Mesothelial cell of epicardium (in vitro differentiated cells): ENCODE measurements around the gene CPAMD8. TPM values are rescaled to one million over a fixed set of nuclear protein-coding genes. Genes with fewer than 3 reads are reported as not detected.
"Not testable (repeated sequence)": the region's sequence is repeated elsewhere in the genome, so short reads cannot be mapped to it uniquely, and the experiment has no call there.

ENCODE experiments used
- DNase-seq, 2 experiments: peaks; one replicate each; pipeline ENCODE4 v3.0.0; 2021; ENCODE audit warnings: low spot score in 2 of 2; ENCODE audit not compliant: unreplicated experiment in 2 of 2
- H3K27ac Mint-ChIP-seq: 2 replicates; pipeline ENCODE4 v1.8.0; 2021; ENCODE audit warnings: mixed read lengths
- H3K27me3 Mint-ChIP-seq: 2 replicates; pipeline ENCODE4 v1.8.0; 2021; ENCODE audit warnings: low read depth, mixed read lengths
- H3K36me3 Mint-ChIP-seq: 2 replicates; pipeline ENCODE4 v1.8.0; 2021; ENCODE audit warnings: mixed read lengths
- H3K4me1 Mint-ChIP-seq: 2 replicates; pipeline ENCODE4 v1.8.0; 2021; ENCODE audit warnings: mixed read lengths
- H3K4me3 Mint-ChIP-seq: 2 replicates; pipeline ENCODE4 v1.8.0; 2021; ENCODE audit warnings: mild to moderate bottlenecking, moderate library complexity, mixed read lengths
- H3K9me3 Mint-ChIP-seq: 2 replicates; pipeline ENCODE4 v1.8.0; 2021; ENCODE audit warnings: mixed read lengths
- total RNA-seq: library from RNA; stranded (reverse); gene quantifications from 3 replicates; pipeline ENCODE4 v1.2.1, GENCODE V29; 2021
- TF ChIP-seq, protein P1 (sequence below): fragments of 200-600 bp; sonication (generic); IDR thresholded peaks from one replicate; pipeline ENCODE4 v1.5.0; 2021; ENCODE audit warnings: antibody characterized with exemption; ENCODE audit not compliant: unreplicated experiment

The CPAMD8 gene
- total RNA-seq, 1 donor from 2014 or later, result 40.9 TPM

DNA sequence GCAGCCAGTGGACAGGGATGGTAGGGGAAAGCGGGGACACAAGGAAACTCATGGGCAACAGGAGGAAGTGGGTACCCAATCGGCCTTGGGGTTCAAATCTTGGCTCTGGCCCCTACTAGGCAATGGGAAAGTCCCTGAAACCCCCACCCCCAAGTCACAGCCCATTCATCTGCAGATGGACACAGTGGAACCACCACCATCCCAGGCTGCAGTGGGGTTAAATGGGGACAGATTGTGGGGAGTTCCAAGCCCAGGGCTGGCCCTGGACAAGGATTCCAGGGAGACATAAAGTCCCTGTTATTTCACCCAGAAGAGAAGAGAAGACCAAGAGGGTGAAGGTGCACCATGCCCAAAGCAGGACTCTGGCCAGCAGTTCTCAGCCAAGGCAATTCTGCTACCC, 48.5 kb downstream of the CPAMD8 start:
- no peak overlapping the region for H3K27ac Mint-ChIP-seq
- H3K36me3 Mint-ChIP-seq, result peaks cover 10% of the 10 kb centered on the region
- DNase-seq, result no peak
- TF ChIP-seq, protein P1, sequence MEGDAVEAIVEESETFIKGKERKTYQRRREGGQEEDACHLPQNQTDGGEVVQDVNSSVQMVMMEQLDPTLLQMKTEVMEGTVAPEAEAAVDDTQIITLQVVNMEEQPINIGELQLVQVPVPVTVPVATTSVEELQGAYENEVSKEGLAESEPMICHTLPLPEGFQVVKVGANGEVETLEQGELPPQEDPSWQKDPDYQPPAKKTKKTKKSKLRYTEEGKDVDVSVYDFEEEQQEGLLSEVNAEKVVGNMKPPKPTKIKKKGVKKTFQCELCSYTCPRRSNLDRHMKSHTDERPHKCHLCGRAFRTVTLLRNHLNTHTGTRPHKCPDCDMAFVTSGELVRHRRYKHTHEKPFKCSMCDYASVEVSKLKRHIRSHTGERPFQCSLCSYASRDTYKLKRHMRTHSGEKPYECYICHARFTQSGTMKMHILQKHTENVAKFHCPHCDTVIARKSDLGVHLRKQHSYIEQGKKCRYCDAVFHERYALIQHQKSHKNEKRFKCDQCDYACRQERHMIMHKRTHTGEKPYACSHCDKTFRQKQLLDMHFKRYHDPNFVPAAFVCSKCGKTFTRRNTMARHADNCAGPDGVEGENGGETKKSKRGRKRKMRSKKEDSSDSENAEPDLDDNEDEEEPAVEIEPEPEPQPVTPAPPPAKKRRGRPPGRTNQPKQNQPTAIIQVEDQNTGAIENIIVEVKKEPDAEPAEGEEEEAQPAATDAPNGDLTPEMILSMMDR, result no peak
- H3K4me1 Mint-ChIP-seq, result no peaks in the 10 kb centered on the region
- H3K27me3 Mint-ChIP-seq, result no peaks in the 10 kb centered on the region
- no peak overlapping the region for H3K4me3 Mint-ChIP-seq
- peaks cover 15% of the 10 kb centered on the region for H3K9me3 Mint-ChIP-seq

DNA sequence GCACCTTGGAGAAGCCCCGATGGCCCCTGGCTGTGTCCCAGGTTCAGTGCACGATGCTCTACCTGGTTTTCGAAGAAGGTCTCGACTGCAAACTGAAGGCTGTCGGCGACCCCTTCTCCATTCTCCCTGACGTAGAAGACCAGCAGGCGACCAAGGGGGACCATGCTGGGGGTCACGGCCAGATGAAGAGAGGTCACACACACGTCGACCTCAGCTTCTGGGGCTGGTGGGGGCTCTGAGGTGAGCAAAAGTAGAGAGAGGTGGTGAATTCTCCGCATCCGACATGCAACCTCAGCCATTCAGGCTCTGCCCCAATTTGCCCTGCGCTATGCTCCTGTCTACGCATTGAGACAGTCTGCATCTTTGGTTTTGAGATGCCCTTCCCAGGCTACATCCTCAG, 49.3 kb downstream of the CPAMD8 start:
- peaks cover 7% of the 10 kb centered on the region for H3K36me3 Mint-ChIP-seq
- no peak for DNase-seq
- TF ChIP-seq, protein P1, result no peak
- peaks cover 15% of the 10 kb centered on the region for H3K9me3 Mint-ChIP-seq
- no peak overlapping the region for H3K4me3 Mint-ChIP-seq
- no peaks in the 10 kb centered on the region for H3K4me1 Mint-ChIP-seq
- no peak overlapping the region for H3K27ac Mint-ChIP-seq
- H3K27me3 Mint-ChIP-seq, result no peaks in the 10 kb centered on the region

DNA sequence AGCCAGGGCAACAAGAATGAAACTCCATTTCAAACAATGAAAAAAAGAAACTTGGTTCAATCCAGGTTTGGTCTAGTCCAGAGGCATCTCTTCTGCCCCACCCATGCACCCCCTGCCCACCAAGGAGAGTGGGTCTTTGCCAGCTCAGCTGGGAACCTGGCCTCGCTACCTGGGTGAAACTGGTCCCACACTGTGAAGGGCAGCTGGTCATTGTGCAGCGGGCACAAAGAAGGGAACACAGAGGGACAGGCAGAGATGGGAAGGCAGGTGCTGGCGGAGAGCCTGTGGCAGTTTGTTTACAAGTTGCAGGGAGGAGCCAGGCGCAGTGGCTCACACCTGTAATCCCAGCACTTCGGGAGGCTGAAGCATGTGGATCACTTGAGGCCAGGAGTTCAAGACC, 50.2 kb downstream of the CPAMD8 start:
- Mint-ChIP-seq H3K4me3 (no peak overlapping the region), H3K27ac (no peak overlapping the region), H3K9me3 (peaks cover 15% of the 10 kb centered on the region), H3K4me1 (no peaks in the 10 kb centered on the region), H3K36me3 (peaks cover 7% of the 10 kb centered on the region), H3K27me3 (no peaks in the 10 kb centered on the region)
- TF ChIP-seq, protein P1, result no peak
- DNase-seq, result no peak

DNA sequence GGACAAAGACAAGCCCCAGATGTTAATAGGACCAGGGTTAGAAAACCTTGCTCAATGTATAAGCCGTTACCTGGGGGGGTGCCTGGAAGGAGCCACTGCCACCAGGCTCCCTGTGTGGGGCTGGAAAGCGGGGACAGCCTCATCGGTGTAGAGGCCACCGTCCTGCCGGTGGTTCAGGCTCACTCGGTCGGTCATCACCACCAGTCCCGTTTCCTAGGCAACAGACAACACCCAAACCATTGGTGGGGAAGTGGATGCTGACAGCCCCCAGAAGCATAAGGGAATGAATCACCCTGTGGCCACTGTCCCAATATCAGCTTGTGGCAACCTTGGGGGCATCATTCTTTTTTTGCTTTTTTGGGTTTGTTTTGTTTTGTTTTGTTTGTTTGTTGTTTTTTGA, 55.8 kb downstream of the CPAMD8 start:
- Mint-ChIP-seq H3K27me3 (no peaks in the 10 kb centered on the region), H3K4me1 (no peaks in the 10 kb centered on the region), H3K9me3 (peaks cover 14% of the 10 kb centered on the region), H3K36me3 (peaks cover 21% of the 10 kb centered on the region), H3K4me3 (no peak overlapping the region), H3K27ac (no peak overlapping the region)
- no peak for DNase-seq
- TF ChIP-seq, protein P1, result no peak

DNA sequence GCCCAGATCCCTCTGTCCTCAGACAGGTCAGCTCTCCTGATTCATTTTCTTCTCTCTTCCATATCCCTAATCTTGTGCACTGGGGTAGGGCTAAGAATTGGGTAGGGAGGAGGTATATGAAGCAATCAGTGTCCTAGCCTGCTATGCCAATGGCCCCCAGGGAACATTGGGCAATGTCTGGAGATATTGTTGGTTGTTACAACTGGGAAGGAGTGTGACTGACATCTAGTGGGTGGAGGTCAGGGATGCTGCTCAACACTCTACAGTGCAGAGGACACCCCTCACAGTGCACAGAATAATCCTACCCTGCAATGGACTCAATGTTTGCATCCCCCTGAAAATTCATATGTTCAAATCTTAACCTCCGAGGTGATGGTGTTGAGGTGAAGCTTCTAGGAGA, 57.5 kb downstream of the CPAMD8 start:
- H3K36me3 Mint-ChIP-seq, result peaks cover 28% of the 10 kb centered on the region
- DNase-seq, result no peak
- TF ChIP-seq, protein P1, result no peak

DNA sequence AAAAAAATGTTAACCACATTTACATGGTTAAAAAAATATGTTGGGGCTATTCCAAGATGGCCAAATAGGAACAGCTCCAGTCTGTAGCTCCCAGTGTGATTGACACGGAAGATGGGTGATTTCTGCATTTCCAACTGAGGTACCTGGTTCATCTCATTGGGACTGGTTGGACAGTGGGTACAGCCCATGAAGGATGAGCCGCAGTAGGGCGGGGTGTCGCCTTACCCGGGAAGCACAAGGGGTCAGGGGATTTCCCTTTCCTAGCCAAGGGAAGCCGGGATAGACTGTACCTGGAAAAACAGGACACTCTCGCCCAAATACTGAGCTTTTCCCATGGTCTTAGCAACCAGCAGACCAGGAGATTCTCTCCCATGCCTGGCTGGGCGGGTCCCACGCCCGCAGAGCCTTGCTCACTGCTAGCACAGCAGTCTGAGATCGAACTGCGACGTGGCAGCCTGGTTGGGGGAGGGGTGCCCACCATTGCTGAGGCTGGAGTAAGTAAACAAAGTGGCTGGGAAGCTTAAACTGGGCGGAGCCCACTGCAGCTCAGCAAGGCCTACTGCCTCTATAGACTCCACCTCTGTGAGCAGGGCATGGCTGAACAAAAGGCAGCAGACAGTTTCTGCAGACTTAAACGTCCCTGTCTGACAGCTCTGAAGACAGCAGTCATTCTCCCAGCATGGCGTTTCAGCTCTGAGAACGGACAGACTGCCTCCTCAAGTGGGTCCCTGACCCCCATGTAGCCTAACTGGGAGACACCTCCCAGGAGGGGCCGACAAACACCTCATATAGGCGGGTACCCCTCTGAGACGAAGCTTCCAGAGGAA, 65.4 kb downstream of the CPAMD8 start:
- H3K36me3 Mint-ChIP-seq, result peaks cover 11% of the 10 kb centered on the region
- not testable (repeated sequence) for H3K27ac Mint-ChIP-seq, DNase-seq, H3K9me3 Mint-ChIP-seq, H3K4me3 Mint-ChIP-seq, H3K4me1 Mint-ChIP-seq, H3K27me3 Mint-ChIP-seq

More for the DNA sequence above, 57.5 kb downstream of the CPAMD8 start:
- Mint-ChIP-seq H3K27me3 (no peaks in the 10 kb centered on the region), H3K4me3 (no peak overlapping the region), H3K9me3 (peaks cover 18% of the 10 kb centered on the region), H3K4me1 (no peaks in the 10 kb centered on the region), H3K27ac (no peak overlapping the region)

DNA sequence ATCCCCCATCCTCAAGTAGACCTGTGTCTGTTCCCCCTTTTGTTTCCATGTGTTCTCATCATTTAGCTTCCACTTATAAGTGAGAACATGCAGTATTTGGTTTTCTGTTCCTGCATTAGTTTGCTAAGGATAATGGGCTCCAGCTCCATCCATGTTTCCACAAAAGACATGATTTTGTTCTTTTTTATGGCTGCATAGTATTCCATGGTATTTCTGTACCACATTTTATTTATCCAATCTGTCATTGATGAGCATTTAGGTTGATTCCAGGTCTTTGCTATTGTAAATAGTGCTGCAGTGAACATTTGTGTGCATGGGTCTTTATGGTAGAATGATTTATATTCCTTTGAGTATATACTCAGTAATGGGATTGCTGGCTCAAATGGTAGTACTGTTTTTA, 68.3 kb downstream of the CPAMD8 start:
- not testable (repeated sequence) for H3K27me3 Mint-ChIP-seq, DNase-seq, H3K4me3 Mint-ChIP-seq, H3K36me3 Mint-ChIP-seq, H3K9me3 Mint-ChIP-seq, H3K4me1 Mint-ChIP-seq, H3K27ac Mint-ChIP-seq
